GM12875 (cell line): ENCODE results near the gene PBX1.

ENCODE experiments used
- H3K4me3 ChIP-seq: one replicate; pipeline ENCODE4 v1.5.1; 2011; ENCODE audit warnings: low read depth, low read length, control low read depth
- TF ChIP-seq, protein P1 (sequence below): IDR thresholded peaks from 2 replicates; pipeline ENCODE4 v1.5.1; 2011; ENCODE audit warnings: low read depth, mild to moderate bottlenecking, control low read depth, inconsistent platforms, low read length, moderate library complexity, borderline replicate concordance; ENCODE audit not compliant: insufficient read depth

The PBX1 gene

DNA sequence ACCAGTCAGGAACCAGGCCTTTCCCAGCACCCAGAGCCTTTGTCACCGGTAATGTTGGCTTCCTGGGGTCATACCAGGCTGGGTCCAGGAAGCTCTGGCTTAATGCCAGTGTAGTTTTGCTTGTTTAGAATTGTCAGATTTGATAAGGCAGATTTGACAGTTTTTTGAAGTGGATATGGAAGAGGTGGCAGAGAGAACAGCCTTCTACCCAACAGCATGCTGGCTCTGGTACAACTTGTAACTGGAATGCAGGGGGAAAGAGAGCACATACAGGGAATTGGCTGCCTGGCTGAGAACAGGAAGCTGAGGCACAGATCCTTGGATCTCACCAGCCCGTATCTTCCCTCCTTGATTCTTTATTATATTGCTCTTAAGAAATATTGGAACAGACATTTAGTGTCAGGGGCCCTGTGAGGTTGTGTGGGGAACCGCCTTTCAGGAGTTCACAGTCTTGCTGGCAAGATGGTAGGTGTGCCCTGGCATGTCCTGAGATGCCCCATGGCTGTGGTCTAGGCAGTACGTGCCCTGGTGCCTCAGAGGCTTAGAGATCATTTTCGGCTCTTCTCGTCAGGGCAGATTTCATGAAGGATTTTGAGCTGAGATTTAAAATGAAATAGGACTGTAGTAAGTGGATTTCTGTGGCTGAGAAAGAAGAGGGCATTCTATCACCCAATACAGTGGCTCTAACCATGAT lies 227.0 kb downstream of the PBX1 start:
- TF ChIP-seq, protein P1, sequence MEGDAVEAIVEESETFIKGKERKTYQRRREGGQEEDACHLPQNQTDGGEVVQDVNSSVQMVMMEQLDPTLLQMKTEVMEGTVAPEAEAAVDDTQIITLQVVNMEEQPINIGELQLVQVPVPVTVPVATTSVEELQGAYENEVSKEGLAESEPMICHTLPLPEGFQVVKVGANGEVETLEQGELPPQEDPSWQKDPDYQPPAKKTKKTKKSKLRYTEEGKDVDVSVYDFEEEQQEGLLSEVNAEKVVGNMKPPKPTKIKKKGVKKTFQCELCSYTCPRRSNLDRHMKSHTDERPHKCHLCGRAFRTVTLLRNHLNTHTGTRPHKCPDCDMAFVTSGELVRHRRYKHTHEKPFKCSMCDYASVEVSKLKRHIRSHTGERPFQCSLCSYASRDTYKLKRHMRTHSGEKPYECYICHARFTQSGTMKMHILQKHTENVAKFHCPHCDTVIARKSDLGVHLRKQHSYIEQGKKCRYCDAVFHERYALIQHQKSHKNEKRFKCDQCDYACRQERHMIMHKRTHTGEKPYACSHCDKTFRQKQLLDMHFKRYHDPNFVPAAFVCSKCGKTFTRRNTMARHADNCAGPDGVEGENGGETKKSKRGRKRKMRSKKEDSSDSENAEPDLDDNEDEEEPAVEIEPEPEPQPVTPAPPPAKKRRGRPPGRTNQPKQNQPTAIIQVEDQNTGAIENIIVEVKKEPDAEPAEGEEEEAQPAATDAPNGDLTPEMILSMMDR: no peak
- no peak overlapping the region for H3K4me3 ChIP-seq

DNA sequence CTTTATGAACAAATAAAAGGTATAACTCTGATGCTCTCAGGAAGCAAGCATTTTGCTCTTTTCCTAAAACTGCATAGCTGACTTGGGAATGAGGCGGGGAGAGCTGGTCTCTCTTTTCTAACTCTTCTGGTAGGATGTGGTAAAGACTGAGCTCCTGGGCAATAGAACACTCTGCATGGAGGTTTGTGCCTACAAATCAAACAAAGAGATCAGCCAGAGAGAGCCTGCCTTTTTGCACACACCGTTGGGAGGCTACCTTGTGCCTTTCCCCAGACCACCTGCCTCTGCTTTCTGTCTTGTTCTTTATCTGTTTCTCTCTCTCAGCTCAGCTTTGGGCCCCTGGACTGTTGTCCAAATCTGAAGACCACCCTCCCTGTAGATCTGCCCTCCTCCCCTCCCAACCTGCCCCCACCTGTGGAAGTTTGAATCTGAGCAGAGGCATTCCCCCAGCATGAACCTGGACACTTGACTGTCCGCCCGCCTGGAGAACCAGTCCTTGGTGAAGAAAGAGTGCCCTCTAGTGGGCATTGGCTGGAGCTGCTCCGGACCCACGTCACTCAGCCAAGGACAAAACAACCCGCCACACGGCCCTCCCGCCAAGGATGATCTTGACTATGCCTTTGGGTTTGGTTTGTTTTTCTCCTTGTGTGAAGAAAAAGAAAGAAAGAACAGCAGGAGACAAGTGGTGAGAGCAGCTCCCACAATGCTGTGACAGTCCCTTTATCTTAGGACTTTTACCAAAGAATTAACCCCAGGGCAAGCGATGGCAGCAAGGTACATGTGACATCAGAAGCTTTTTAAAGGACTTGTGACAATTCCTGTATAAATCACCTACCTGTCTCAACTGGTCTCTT lies 228.2 kb downstream of the PBX1 start:
- TF ChIP-seq, protein P1: peak; percentile 91
- no peak overlapping the region for H3K4me3 ChIP-seq

- no peak overlapping the region for H3K4me3 ChIP-seq
- TF ChIP-seq, protein P1: no peak
Observed at GRCh38 chr1:164787834-164788231, 228.8 kb downstream of the PBX1 start.

DNA sequence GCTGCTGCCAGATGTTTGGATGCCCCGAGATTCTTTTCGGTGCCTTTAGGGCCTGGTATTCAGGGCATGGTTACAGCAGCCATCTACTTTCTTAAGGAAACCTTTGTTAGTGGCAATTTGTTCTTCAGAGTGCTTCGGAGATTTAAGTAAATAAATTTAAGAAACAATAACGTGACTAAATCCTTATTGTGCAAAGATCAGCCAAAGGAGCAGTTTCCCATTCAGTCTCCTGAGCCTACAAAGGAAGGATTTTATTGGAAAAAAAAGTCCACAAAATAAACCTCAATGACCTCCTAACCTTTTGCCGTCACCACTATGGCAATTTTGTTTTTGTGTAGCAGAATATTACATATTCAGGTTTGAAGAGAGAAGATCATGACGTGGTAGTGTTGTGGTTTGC lies 231.1 kb downstream of the PBX1 start:
- no peak overlapping the region for H3K4me3 ChIP-seq
- TF ChIP-seq, protein P1: no peak

GRCh38 chr1:164792410-164793004 lies 233.5 kb downstream of the PBX1 start:
- no peak overlapping the region for H3K4me3 ChIP-seq
- TF ChIP-seq, protein P1: no peak

DNA sequence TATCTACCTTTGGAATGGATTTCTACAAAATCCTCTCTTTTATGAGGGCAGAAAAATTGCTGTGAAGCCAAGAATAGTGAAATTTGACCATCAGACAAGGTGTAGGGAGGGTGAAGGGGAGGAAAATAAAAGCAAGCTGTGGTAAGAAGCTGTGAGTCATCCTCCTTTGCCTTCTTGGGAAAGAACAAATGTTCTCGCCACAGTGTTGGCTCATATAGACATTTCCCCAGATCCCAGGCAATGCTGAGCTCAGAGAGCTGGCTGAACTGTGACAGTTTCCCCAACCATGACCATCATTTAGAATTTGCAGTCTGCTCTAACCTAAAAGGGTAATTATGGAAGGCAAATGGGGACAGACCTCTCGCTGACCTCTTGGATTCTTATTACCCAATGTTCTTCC lies 235.4 kb downstream of the PBX1 start:
- TF ChIP-seq, protein P1: no peak
- H3K4me3 ChIP-seq: no peak overlapping the region

GRCh38 chr1:164796916-164797315 lies 237.9 kb downstream of the PBX1 start:
- TF ChIP-seq, protein P1: no peak
- no peak overlapping the region for H3K4me3 ChIP-seq
